Subcutaneous abdominal adipose tissue (tissue), 5 donors: ENCODE results near the gene NAV2.

Experiments used
- H3K27ac ChIP-seq: one replicate; pipeline ENCODE4 v1.7.0; 2013; ENCODE audit warnings: low read depth, mild to moderate bottlenecking, inconsistent platforms, low read length, moderate library complexity
- H3K27me3 ChIP-seq, 5 donors: one replicate each; pipeline ENCODE4 v1.7.0; 2013; ENCODE audit warnings: low read length in 5 of 5, inconsistent platforms in 1 of 5; ENCODE audit not compliant: control insufficient read depth in 5 of 5, insufficient read depth in 4 of 5
- H3K36me3 ChIP-seq, 5 donors: one replicate each; pipeline ENCODE4 v1.7.0; 2013; ENCODE audit warnings: low read length in 5 of 5; ENCODE audit not compliant: control insufficient read depth in 5 of 5, insufficient read depth in 5 of 5
- H3K4me1 ChIP-seq, 5 donors: one replicate each; pipeline ENCODE4 v1.7.0; 2013; ENCODE audit warnings: low read length in 5 of 5, mild to moderate bottlenecking in 3 of 5, moderate library complexity in 1 of 5; ENCODE audit not compliant: control insufficient read depth in 5 of 5, insufficient read depth in 5 of 5
- H3K4me3 ChIP-seq, 5 donors: one replicate each; pipeline ENCODE4 v1.7.0; 2013; ENCODE audit warnings: low read length in 5 of 5, low read depth in 1 of 5
- H3K9ac ChIP-seq, 5 donors: one replicate each; pipeline ENCODE4 v1.7.0; 2013; ENCODE audit warnings: low read length in 5 of 5, mild to moderate bottlenecking in 4 of 5, moderate library complexity in 3 of 5
- H3K9me3 ChIP-seq, 5 donors: one replicate each; pipeline ENCODE4 v1.7.0; 2013; ENCODE audit warnings: low read length in 5 of 5; ENCODE audit not compliant: control insufficient read depth in 5 of 5
- donor health status: healthy.
- donor health status: healthy.
- donor health status: healthy.
- donor health status: healthy.
- donor health status: healthy.

NAV2 gene

DNA sequence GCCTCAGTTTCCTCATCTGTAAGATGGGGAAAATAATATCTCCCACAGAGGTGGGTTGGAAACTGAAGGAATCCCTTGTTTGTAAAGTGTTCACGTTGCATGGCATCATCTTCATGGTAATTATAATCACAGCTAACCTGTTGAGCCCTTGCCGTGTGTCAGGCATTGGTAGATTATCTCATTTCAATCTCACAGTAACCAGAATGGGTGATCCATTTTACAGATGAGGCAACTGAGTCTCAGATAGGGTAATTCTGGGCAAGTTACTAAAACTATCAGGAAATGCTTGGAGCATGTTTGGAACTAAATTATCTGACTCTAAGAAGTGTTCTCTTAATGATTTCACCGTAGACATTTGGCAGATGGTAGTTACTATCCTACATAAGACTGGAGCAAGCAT is 109.4 kb downstream of the NAV2 start:
- no peaks in the 10 kb centered on the region for H3K36me3 ChIP-seq
- no peak overlapping the region for H3K27ac ChIP-seq
- peaks cover 0 to 11% (median 9%) of the 10 kb centered on the region in 5 donors for H3K4me1 ChIP-seq
- H3K9ac ChIP-seq: no peak overlapping the region
- no peak overlapping the region for H3K4me3 ChIP-seq
- H3K27me3 ChIP-seq: no peaks in the 10 kb centered on the region
- no peaks in the 10 kb centered on the region for H3K9me3 ChIP-seq

DNA sequence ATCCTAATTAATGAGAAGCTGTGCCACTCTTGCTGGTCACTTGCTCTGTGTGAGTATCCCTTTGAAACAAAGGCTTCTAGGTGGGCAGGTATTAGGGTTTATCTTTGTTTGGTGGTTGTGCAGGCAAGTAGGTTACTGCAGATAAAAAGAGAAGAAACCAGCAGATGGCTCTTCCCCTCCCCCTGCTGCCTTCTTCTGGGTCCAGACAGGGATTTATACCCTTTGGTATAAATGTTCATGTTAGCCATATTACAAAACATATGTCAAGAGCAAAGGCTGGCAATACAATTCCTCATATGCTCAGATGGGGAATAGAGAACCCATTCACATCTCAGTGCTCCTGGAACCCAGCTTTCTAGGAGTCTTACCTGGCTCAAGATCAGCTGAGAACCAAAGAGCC is 109.9 kb downstream of the NAV2 start:
- Histone ChIP-seq H3K4me3 (no peak overlapping the region), H3K4me1 (peaks cover 0 to 6% (median 4%) of the 10 kb centered on the region in 5 donors), H3K27me3 (no peaks in the 10 kb centered on the region), H3K36me3 (no peaks in the 10 kb centered on the region), H3K9ac (no peak overlapping the region), H3K27ac (no peak overlapping the region), H3K9me3 (no peaks in the 10 kb centered on the region)

DNA sequence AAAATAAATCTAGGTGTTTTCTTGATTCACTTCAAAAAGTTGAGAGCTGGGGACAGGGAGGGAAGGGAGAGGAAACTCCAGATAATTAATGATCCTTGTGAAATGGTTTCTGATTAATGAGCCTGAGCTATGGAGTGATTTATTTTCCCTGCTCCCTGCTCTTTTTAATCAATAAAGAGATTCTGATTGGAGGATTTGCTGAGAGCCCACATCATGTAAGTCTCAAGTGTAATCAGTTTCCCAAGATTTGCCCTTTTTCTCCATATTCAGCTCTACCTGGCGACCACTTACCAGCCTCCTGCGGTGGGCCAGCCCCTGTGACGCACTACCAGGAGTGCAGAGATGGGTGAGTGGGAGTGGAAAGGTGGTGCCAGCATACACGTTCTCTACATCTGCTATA is 114.0 kb downstream of the NAV2 start:
- no peaks in the 10 kb centered on the region for H3K4me1 ChIP-seq
- H3K27ac ChIP-seq: no peak overlapping the region

GRCh38 chr11:19827399-19828135 is 114.9 kb downstream of the NAV2 start:
- no peaks in the 10 kb centered on the region for H3K9me3 ChIP-seq
- no peaks in the 10 kb centered on the region for H3K36me3 ChIP-seq
- H3K4me3 ChIP-seq: no peak overlapping the region
- no peak overlapping the region for H3K9ac ChIP-seq
- no peaks in the 10 kb centered on the region for H3K4me1 ChIP-seq
- H3K27me3 ChIP-seq: no peaks in the 10 kb centered on the region
- H3K27ac ChIP-seq: no peak overlapping the region

More for the DNA sequence above, 114.0 kb downstream of the NAV2 start:
- no peaks in the 10 kb centered on the region for H3K36me3 ChIP-seq
- H3K4me3 ChIP-seq: no peak overlapping the region
- H3K9me3 ChIP-seq: no peaks in the 10 kb centered on the region
- no peak overlapping the region for H3K9ac ChIP-seq
- H3K27me3 ChIP-seq: no peaks in the 10 kb centered on the region

- no peaks in the 10 kb centered on the region for H3K27me3 ChIP-seq
- peaks cover 0 to 5% (median 0%) of the 10 kb centered on the region in 5 donors for H3K9me3 ChIP-seq
- peaks cover 0 to 4% (median 0%) of the 10 kb centered on the region in 5 donors for H3K36me3 ChIP-seq
- H3K9ac ChIP-seq: no peak overlapping the region
- H3K4me1 ChIP-seq: no peaks in the 10 kb centered on the region
- H3K27ac ChIP-seq: no peak overlapping the region
- H3K4me3 ChIP-seq: no peak overlapping the region
Measured at GRCh38 chr11:19828382-19829108, 115.9 kb downstream of the NAV2 start.

DNA sequence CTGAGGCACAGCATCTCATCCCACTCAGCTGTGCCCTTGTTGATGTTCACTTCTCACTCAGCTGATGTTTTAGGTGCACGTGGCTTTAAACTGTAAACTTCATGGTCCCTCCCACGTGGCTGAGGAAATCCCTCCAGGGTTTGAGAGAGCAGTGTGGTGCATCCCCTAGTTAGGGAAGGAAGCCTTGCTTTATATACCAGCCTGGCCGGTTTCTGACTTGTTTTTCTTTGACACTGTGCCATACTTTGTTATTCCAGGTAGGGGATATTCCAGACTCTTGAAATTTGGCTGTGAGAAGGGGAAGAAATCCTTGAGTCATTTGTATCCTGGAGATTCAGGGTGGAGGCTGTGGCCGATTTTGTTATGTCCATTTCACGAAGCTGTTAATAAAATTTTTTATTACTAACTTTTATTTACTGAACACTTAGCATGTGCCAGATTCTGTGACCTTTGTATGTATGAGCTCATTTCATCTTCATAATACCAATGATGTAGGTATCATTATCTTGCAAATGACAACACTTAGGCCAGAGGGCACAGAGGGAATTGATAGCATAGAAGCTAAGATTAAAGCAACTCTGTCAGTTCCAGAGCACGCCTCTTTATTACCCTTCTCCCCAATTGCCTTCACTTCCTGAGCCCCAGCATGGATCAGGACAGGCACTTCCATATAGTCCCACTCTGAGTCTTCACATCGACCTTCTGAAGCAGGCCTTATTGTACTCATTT is 116.6 kb downstream of the NAV2 start:
- H3K27ac ChIP-seq: no peak overlapping the region
- peaks cover 0 to 9% (median 0%) of the 10 kb centered on the region in 5 donors for H3K36me3 ChIP-seq
- no peak overlapping the region for H3K9ac ChIP-seq
- H3K4me1 ChIP-seq: no peaks in the 10 kb centered on the region
- H3K9me3 ChIP-seq: peaks cover 0 to 8% (median 0%) of the 10 kb centered on the region in 5 donors
- no peak overlapping the region for H3K4me3 ChIP-seq
- H3K27me3 ChIP-seq: no peaks in the 10 kb centered on the region

GRCh38 chr11:19832086-19832750 is 119.6 kb downstream of the NAV2 start:
- Histone ChIP-seq H3K9ac (no peak overlapping the region), H3K9me3 (peaks cover 0 to 8% (median 0%) of the 10 kb centered on the region in 5 donors), H3K4me1 (no peaks in the 10 kb centered on the region), H3K27me3 (no peaks in the 10 kb centered on the region), H3K36me3 (peaks cover 0 to 9% (median 0%) of the 10 kb centered on the region in 5 donors), H3K27ac (no peak overlapping the region), H3K4me3 (no peak overlapping the region)

DNA sequence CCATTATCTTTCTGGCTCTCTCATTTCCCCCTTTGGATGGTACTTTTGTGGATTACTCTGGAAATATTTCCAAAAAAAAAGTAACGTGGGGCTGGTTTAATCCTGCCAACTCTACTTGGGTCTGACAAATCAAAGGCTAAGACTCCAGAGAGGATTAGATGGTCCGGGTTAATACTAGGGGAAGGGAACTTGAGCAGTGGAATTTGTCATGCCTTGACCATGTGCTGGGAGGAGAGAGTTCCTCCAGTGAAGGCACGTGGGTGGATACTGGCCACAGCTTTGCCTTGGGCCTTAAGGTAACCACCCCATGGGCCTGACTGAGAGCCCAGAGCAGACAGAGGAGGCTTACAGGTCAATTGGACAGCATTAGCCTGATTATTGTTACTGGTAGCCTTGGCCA is 120.3 kb downstream of the NAV2 start:
- Histone ChIP-seq H3K4me1 (no peaks in the 10 kb centered on the region), H3K9me3 (peaks cover 0 to 8% (median 0%) of the 10 kb centered on the region in 5 donors), H3K9ac (no peak overlapping the region), H3K27me3 (no peaks in the 10 kb centered on the region), H3K36me3 (peaks cover 0 to 9% (median 0%) of the 10 kb centered on the region in 5 donors), H3K4me3 (no peak overlapping the region), H3K27ac (no peak overlapping the region)

DNA sequence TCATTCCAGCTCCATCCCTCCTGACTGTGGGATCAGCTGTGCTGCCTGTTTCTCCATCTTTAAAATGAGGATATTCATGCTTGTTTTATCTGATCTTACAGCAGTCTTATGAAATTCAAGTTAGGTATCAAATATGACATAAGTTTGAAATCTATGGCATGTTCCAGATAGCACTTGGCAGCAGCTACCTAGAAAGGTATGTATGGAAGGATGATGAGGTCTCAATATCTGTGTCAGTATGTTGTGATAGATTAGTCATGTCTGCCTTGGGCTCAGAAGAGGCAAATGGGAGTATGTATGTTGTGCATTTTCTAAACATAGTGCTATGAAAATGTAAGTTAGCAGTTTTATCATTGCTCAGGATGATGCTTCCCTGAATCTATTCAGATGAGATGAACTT is 122.1 kb downstream of the NAV2 start:
- peaks cover 0 to 8% (median 0%) of the 10 kb centered on the region in 5 donors for H3K9me3 ChIP-seq
- no peak overlapping the region for H3K27ac ChIP-seq

More for the DNA sequence above, 122.1 kb downstream of the NAV2 start:
- H3K4me1 ChIP-seq: no peaks in the 10 kb centered on the region
- H3K9ac ChIP-seq: no peak overlapping the region
- no peak overlapping the region for H3K4me3 ChIP-seq
- peaks cover 0 to 9% (median 0%) of the 10 kb centered on the region in 5 donors for H3K36me3 ChIP-seq
- no peaks in the 10 kb centered on the region for H3K27me3 ChIP-seq
